K562 (cell line): ENCODE measurements around the gene UBL7. TPM values are rescaled to one million over a fixed set of nuclear protein-coding genes. Genes with fewer than 3 reads are reported as not detected.

Source experiments
- COPS2 ChIP-seq: fragments of 450-650 bp; conservative IDR thresholded peaks from 2 replicates; pipeline ENCODE4 v1.6.1; 2016; ENCODE audit warnings: mild to moderate bottlenecking, moderate library complexity
- ZNF395 ChIP-seq: fragments of 200-800 bp; sonication (Bioruptor generic); IDR thresholded peaks from 2 replicates; pipeline ENCODE4 v1.6.1; 2017; ENCODE audit warnings: missing genetic modification characterization, missing compliant biosample characterization
- polyA plus RNA-seq, 8 experiments: library from polyadenylated mRNA; depleted of rRNA in 4 of 8; stranded (reverse) in 5 of 8; unstranded in 3 of 8; fragments of >200 nt; fragmentation: Nextera tagmentation in 2 of 8; fragmentation: Illumina TruSeq in 1 of 8; extraction: Ambion mirVana in 2 of 8; extraction: Trizol in 1 of 8; gene quantifications; 2 replicates each; pipeline versions ENCODE4 v1.2.1 to v1.2.3, GENCODE V29; 2011 to 2014; ENCODE audit warnings: inconsistent platforms in 1 of 8, missing spikeins in 1 of 8
- total RNA-seq, 7 experiments: library from RNA; depleted of rRNA in 6 of 7; stranded (reverse); fragments of >200 nt in 6 of 7; fragmentation: Illumina TruSeq in 2 of 7; extraction: Trizol in 2 of 7; gene quantifications; 2 replicates each; pipeline versions ENCODE4 v1.2.1 to v1.2.3, GENCODE V29; 2011 to 2021; ENCODE audit warnings: low replicate concordance in 1 of 7
- TF ChIP-seq, protein P1 (sequence below): fragments of 450-650 bp; IDR thresholded peaks from 2 replicates; pipeline ENCODE4 v1.6.1; 2016
- TF ChIP-seq, protein P2 (sequence below), 2 experiments: fragments of 450-650 bp; IDR thresholded peaks; 2 replicates each; pipeline ENCODE4 v1.6.1; 2016; ENCODE audit warnings: mild to moderate bottlenecking in 2 of 2, borderline replicate concordance in 1 of 2, low read depth in 1 of 2, moderate library complexity in 1 of 2
- TF ChIP-seq, protein P3 (sequence below): fragments of 450-650 bp; IDR thresholded peaks from 2 replicates; pipeline ENCODE4 v1.6.1; 2016; ENCODE audit warnings: low read depth

The UBL7 gene
- total and polyA plus RNA-seq, 9 of the 15 experiments (the other 6 are each of a cell fraction or from before 2014, with no cell fraction given): 19.2 to 63.4 (median 44.9) TPM

GRCh38 chr15:74433592-74434262 lies 27.2 kb downstream of the UBL7 start, which contains the start of gene SEMA7A (continued):
- TF ChIP-seq ZNF395 (no peak), COPS2 (no peak)
- TF ChIP-seq, protein P1, sequence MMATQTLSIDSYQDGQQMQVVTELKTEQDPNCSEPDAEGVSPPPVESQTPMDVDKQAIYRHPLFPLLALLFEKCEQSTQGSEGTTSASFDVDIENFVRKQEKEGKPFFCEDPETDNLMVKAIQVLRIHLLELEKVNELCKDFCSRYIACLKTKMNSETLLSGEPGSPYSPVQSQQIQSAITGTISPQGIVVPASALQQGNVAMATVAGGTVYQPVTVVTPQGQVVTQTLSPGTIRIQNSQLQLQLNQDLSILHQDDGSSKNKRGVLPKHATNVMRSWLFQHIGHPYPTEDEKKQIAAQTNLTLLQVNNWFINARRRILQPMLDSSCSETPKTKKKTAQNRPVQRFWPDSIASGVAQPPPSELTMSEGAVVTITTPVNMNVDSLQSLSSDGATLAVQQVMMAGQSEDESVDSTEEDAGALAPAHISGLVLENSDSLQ: no peak
- TF ChIP-seq, protein P2, sequence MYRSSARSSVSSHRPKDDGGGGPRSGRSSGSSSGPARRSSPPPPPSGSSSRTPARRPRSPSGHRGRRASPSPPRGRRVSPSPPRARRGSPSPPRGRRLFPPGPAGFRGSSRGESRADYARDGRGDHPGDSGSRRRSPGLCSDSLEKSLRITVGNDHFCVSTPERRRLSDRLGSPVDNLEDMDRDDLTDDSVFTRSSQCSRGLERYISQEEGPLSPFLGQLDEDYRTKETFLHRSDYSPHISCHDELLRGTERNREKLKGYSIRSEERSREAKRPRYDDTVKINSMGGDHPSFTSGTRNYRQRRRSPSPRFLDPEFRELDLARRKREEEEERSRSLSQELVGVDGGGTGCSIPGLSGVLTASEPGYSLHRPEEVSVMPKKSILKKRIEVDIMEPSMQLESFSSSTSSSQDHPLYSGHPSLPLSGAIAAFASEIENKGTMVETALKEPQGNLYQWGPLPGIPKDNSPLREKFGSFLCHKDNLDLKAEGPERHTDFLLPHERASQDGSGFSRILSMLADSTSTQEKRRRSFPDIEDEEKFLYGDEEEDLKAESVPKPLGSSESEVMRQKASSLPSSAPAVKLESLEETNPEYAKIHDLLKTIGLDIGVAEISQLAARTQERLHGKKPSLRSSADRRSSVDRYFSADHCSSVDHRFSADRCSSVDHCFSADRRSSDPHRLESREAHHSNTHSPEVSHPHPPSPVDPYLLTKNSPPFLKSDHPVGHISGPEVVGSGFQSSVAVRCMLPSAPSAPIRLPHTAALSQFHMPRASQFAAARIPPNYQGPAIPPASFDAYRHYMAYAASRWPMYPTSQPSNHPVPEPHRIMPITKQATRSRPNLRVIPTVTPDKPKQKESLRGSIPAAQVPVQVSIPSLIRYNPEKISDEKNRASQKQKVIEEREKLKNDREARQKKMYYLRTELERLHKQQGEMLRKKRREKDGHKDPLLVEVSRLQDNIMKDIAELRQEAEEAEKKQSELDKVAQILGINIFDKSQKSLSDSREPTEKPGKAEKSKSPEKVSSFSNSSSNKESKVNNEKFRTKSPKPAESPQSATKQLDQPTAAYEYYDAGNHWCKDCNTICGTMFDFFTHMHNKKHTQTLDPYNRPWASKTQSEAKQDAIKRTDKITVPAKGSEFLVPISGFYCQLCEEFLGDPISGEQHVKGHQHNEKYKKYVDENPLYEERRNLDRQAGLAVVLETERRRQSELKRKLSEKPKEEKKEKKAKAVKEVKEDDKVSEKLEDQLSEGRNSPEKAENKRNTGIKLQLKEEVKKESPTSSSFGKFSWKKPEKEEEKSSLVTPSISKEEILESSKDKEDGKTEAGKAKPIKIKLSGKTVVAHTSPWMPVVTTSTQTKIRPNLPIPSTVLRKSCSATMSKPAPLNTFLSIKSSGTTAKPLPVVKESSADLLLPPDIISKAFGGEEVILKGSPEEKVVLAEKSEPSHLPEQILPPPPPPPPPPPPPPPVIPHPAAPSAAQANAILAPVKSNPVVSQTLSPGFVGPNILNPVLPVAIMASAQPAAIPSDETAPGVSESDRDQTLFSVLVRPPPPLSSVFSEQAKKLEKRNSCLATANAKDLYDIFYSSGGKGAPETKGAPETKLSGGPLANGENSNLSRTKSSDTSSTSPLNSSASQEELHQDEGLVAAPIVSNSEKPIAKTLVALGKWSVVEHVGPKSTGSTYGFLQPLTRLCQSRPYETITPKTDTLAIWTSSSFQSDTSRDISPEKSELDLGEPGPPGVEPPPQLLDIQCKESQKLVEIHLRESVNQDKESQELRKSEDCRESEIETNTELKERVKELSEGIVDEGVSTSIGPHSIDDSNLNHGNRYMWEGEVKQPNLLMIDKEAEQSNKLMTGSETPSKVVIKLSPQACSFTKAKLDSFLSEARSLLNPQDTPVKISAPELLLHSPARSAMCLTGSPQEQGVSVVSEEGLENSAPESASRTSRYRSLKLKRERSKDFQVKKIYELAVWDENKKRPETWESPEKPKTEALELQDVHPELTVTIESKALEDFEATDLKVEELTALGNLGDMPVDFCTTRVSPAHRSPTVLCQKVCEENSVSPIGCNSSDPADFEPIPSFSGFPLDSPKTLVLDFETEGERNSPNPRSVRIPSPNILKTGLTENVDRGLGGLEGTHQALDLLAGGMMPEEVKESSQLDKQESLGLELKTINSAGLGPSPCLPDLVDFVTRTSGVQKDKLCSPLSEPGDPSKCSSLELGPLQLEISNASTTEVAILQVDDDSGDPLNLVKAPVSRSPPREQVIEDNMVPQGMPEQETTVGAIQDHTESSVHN (IDR thresholded peaks at IDR 0.05; ENCODE audit: borderline replicate concordance in 1 of 2, low read depth in 1 of 2): no peak
- TF ChIP-seq, protein P3, sequence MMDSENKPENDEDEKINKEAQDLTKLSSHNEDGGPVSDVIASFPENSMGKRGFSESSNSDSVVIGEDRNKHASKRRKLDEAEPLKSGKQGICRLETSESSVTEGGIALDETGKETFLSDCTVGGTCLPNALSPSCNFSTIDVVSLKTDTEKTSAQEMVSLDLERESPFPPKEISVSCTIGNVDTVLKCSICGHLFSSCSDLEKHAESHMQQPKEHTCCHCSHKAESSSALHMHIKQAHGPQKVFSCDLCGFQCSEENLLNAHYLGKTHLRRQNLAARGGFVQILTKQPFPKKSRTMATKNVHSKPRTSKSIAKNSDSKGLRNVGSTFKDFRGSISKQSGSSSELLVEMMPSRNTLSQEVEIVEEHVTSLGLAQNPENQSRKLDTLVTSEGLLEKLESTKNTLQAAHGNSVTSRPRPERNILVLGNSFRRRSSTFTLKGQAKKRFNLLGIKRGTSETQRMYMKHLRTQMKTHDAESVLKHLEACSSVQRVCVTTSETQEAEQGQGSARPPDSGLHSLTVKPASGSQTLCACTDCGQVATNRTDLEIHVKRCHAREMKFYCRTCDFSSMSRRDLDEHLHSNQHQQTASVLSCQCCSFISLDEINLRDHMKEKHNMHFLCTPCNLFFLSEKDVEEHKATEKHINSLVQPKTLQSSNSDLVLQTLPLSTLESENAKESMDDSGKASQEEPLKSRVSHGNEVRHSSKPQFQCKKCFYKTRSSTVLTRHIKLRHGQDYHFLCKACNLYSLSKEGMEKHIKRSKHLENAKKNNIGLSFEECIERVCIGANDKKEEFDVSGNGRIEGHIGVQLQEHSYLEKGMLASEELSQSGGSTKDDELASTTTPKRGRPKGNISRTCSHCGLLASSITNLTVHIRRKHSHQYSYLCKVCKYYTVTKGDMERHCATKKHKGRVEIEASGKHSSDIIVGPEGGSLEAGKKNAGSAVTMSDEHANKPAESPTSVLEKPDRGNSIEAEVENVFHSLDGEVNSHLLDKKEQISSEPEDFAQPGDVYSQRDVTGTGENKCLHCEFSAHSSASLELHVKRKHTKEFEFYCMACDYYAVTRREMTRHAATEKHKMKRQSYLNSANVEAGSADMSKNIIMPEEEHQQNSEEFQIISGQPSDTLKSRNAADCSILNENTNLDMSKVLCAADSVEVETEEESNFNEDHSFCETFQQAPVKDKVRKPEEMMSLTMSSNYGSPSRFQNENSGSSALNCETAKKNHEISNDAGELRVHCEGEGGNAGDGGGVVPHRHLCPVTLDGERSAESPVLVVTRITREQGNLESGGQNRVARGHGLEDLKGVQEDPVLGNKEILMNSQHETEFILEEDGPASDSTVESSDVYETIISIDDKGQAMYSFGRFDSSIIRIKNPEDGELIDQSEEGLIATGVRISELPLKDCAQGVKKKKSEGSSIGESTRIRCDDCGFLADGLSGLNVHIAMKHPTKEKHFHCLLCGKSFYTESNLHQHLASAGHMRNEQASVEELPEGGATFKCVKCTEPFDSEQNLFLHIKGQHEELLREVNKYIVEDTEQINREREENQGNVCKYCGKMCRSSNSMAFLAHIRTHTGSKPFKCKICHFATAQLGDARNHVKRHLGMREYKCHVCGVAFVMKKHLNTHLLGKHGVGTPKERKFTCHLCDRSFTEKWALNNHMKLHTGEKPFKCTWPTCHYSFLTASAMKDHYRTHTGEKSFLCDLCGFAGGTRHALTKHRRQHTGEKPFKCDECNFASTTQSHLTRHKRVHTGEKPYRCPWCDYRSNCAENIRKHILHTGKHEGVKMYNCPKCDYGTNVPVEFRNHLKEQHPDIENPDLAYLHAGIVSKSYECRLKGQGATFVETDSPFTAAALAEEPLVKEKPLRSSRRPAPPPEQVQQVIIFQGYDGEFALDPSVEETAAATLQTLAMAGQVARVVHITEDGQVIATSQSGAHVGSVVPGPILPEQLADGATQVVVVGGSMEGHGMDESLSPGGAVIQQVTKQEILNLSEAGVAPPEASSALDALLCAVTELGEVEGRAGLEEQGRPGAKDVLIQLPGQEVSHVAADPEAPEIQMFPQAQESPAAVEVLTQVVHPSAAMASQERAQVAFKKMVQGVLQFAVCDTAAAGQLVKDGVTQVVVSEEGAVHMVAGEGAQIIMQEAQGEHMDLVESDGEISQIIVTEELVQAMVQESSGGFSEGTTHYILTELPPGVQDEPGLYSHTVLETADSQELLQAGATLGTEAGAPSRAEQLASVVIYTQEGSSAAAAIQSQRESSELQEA: no peak
